Stimulated activated CD4-positive, alpha-beta T cell treated with anti-CD3 and anti-CD28 coated beads, Interleukin-15, amount 100 ng/mL, for 48 hours (primary cell): ENCODE data around the gene ACTR5.
A peak's percentile ranks its signal among the peaks of the same experiment; 100 is the strongest.

Experiments used
- DNase-seq, 2 donors: peaks; one replicate each; pipeline ENCODE4 v3.0.0-alpha.2; 2020; ENCODE audit warnings: low read depth in 2 of 2

ACTR5 gene

GRCh38 chr20:38748097-38748860, at the start of gene ACTR5:
Gene ACTR5, plus strand, starts transcription at chr20:38748460. Its CDS starts 19 bp downstream, at chr20:38748479.
- DNase-seq = peak; percentile 91 to 97

- no peak for DNase-seq
Observed at GRCh38 chr20:38698541-38698940, 49.7 kb upstream of the ACTR5 start.

GRCh38 chr20:38700141-38700540, 48.1 kb upstream of the ACTR5 start:
- no peak for DNase-seq

- no peak for DNase-seq
Observed at GRCh38 chr20:38700926-38701325, 47.3 kb upstream of the ACTR5 start.

- DNase-seq = no peak
Observed at GRCh38 chr20:38703526-38703925, 44.7 kb upstream of the ACTR5 start.

- DNase-seq = no peak
Observed at GRCh38 chr20:38704136-38704535, 44.1 kb upstream of the ACTR5 start.

GRCh38 chr20:38706509-38706908, 41.8 kb upstream of the ACTR5 start:
- no peak for DNase-seq

GRCh38 chr20:38714308-38714707, 34.0 kb upstream of the ACTR5 start:
- DNase-seq = no peak

- no peak for DNase-seq
Observed at GRCh38 chr20:38715646-38716045, 32.6 kb upstream of the ACTR5 start.

- DNase-seq = no peak
Observed at GRCh38 chr20:38722683-38723016, 25.6 kb upstream of the ACTR5 start.

GRCh38 chr20:38723017-38723847, 25.0 kb upstream of the ACTR5 start:
- DNase-seq = no peak

- no peak for DNase-seq
Observed at GRCh38 chr20:38723848-38724625, 24.2 kb upstream of the ACTR5 start, which contains the start of gene SLC32A1. Gene SLC32A1, plus strand, starts transcription at chr20:38724486. Its CDS starts 239 bp downstream, at chr20:38724725.

GRCh38 chr20:38724626-38725147, 23.6 kb upstream of the ACTR5 start:
- no peak for DNase-seq

GRCh38 chr20:38725148-38725901, 22.9 kb upstream of the ACTR5 start:
- no peak for DNase-seq

- peak in 1 of 2 donors; percentile 53 for DNase-seq
Observed at GRCh38 chr20:38725931-38726803, 22.1 kb upstream of the ACTR5 start.

- DNase-seq = peak; percentile 69 to 73
Observed at GRCh38 chr20:38726804-38727606, 21.3 kb upstream of the ACTR5 start.

- DNase-seq = no peak
Observed at GRCh38 chr20:38727607-38728190, 20.6 kb upstream of the ACTR5 start.

- DNase-seq = no peak
Observed at GRCh38 chr20:38728191-38728781, 20.0 kb upstream of the ACTR5 start.
